HL-60 (cell line): ENCODE measurements around the gene EPB41.

Experiments
- TF ChIP-seq, protein P1 (sequence below): IDR thresholded peaks from one replicate; pipeline ENCODE4 v1.5.1; 2011; ENCODE audit warnings: low read length, control low read depth, inconsistent platforms; ENCODE audit not compliant: insufficient read depth
- TF ChIP-seq, protein P2 (sequence below): IDR thresholded peaks from 2 replicates; pipeline ENCODE4 v1.6.1; 2012; ENCODE audit warnings: low read depth; ENCODE audit not compliant: insufficient replicate concordance

DNA sequence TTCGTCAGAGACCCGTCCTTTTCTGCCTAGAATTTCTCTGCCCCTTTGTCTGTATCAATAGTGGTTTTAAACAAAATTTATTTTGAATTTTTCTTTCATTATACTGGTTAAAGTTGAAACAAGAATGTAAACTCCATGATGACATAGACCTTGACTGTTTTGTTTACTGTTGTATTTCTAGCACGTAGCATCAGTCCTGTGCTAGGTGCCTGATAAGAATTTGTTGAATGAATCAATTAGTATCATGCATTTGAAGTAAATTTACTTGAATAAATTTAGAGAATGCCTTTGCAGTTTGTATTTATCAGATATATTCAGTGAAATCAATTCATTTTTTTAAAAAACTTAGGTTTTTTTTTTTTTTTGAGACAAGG, 69.9 kb downstream of the EPB41 start:
- TF ChIP-seq, protein P1, sequence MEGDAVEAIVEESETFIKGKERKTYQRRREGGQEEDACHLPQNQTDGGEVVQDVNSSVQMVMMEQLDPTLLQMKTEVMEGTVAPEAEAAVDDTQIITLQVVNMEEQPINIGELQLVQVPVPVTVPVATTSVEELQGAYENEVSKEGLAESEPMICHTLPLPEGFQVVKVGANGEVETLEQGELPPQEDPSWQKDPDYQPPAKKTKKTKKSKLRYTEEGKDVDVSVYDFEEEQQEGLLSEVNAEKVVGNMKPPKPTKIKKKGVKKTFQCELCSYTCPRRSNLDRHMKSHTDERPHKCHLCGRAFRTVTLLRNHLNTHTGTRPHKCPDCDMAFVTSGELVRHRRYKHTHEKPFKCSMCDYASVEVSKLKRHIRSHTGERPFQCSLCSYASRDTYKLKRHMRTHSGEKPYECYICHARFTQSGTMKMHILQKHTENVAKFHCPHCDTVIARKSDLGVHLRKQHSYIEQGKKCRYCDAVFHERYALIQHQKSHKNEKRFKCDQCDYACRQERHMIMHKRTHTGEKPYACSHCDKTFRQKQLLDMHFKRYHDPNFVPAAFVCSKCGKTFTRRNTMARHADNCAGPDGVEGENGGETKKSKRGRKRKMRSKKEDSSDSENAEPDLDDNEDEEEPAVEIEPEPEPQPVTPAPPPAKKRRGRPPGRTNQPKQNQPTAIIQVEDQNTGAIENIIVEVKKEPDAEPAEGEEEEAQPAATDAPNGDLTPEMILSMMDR: no peak
- TF ChIP-seq, protein P2, sequence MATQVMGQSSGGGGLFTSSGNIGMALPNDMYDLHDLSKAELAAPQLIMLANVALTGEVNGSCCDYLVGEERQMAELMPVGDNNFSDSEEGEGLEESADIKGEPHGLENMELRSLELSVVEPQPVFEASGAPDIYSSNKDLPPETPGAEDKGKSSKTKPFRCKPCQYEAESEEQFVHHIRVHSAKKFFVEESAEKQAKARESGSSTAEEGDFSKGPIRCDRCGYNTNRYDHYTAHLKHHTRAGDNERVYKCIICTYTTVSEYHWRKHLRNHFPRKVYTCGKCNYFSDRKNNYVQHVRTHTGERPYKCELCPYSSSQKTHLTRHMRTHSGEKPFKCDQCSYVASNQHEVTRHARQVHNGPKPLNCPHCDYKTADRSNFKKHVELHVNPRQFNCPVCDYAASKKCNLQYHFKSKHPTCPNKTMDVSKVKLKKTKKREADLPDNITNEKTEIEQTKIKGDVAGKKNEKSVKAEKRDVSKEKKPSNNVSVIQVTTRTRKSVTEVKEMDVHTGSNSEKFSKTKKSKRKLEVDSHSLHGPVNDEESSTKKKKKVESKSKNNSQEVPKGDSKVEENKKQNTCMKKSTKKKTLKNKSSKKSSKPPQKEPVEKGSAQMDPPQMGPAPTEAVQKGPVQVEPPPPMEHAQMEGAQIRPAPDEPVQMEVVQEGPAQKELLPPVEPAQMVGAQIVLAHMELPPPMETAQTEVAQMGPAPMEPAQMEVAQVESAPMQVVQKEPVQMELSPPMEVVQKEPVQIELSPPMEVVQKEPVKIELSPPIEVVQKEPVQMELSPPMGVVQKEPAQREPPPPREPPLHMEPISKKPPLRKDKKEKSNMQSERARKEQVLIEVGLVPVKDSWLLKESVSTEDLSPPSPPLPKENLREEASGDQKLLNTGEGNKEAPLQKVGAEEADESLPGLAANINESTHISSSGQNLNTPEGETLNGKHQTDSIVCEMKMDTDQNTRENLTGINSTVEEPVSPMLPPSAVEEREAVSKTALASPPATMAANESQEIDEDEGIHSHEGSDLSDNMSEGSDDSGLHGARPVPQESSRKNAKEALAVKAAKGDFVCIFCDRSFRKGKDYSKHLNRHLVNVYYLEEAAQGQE: no peak
